Right lobe of liver (tissue), 6 donors: ENCODE measurements around the gene KIF9. TPM values are rescaled to one million over a fixed set of nuclear protein-coding genes. Genes with fewer than 3 reads are reported as not detected.

ENCODE experiments used
- ATAC-seq, 4 donors: fragments of 200-7000 bp; cut with Tn5 transposase; one replicate each; pipeline ENCODE4 v1.9.1; 2020; ENCODE audit warnings: mild to moderate bottlenecking in 4 of 4, moderate library complexity in 4 of 4
- DNase-seq, 3 donors: peaks; one replicate each; pipeline ENCODE4 v3.0.0-alpha.2; 2020
- H3K27ac ChIP-seq, 3 donors: fragments of 200-600 bp; one replicate each; pipeline ENCODE4 v1.8.0; 2022
- H3K27me3 ChIP-seq, 2 donors: fragments of 200-600 bp; one replicate each; pipeline ENCODE4 v1.8.0; 2022
- H3K36me3 ChIP-seq, 4 donors: fragments of 200-600 bp; sonication (generic) in 1 of 4; one replicate each; pipeline versions ENCODE4 v1.5.1 to v1.8.0; 2017 to 2022; ENCODE audit warnings: control low read depth in 1 of 4
- H3K4me1 ChIP-seq, 4 donors: fragments of 200-600 bp; sonication (generic) in 1 of 4; one replicate each; pipeline versions ENCODE4 v1.5.1 to v1.8.0; 2017 to 2022; ENCODE audit warnings: control low read depth in 1 of 4
- H3K4me3 ChIP-seq, 3 donors: fragments of 200-600 bp; one replicate each; pipeline ENCODE4 v1.8.0; 2022
- H3K9me3 ChIP-seq, 4 donors: fragments of 200-600 bp; sonication (generic) in 1 of 4; one replicate each; pipeline versions ENCODE4 v1.5.1 to v1.8.0; 2017 to 2022; ENCODE audit warnings: control low read depth in 1 of 4
- POLR2A ChIP-seq: fragments of 450-650 bp; IDR thresholded peaks from one replicate; pipeline ENCODE4 v1.6.1; 2017; ENCODE audit warnings: antibody characterized with exemption, mild to moderate bottlenecking
- WGBS: methylation state at CpG from one replicate; pipeline ENCODE4 v1.1.6; 2018; ENCODE audit warnings: low coverage, low lambda C conversion rate; ENCODE audit not compliant: insufficient coverage; ENCODE audit errors: missing lambda C conversion rate; 5-methylcytosine and 5-hydroxymethylcytosine counted together
- intact Hi-C, 2 donors: fragments of 100-400 bp; cut with DNase I; formaldehyde crosslinking; loops; one replicate each; pipeline versions ENCODE4 v1.11.2 to v1.14.1; 2022
- long read RNA-seq: library from polyadenylated mRNA; unstranded; transcript quantifications from one replicate; pipeline ENCODE4 v2.0.0, GENCODE V29; 2019
- total RNA-seq, 6 experiments: library from RNA; depleted of rRNA in 2 of 6; stranded (reverse); fragments of >200 nt in 2 of 6; fragmentation: NEBNext Ultra II Directional in 3 of 6; extraction: Animal tissue kit (Norgen Biotek cat#: 25700) in 3 of 6; gene quantifications; one replicate each; pipeline versions ENCODE4 v1.1.0 to v1.2.4, GENCODE V29; 2016 to 2023
- TF ChIP-seq, protein P1 (sequence below), 4 donors: fragments of 200-600 bp in 3 of 4; fragments of 450-650 bp in 1 of 4; IDR thresholded peaks; one replicate each; pipeline versions ENCODE4 v1.5.1 to v1.8.0; 2016 to 2022; ENCODE audit warnings: antibody characterized with exemption in 4 of 4, mild to moderate bottlenecking in 2 of 4
- donor health status: DM: no; HTN: yes; CAD: no.
- donor health status: DM: no; HTN: no; CAD: no.
- donor health status: DM: no; HTN: no; CAD: no.
- donor health status: DM: no; HTN: yes; CAD: no.
- donor health status: DM: no; HTN: yes; CAD: no.

The KIF9 gene, protein sequence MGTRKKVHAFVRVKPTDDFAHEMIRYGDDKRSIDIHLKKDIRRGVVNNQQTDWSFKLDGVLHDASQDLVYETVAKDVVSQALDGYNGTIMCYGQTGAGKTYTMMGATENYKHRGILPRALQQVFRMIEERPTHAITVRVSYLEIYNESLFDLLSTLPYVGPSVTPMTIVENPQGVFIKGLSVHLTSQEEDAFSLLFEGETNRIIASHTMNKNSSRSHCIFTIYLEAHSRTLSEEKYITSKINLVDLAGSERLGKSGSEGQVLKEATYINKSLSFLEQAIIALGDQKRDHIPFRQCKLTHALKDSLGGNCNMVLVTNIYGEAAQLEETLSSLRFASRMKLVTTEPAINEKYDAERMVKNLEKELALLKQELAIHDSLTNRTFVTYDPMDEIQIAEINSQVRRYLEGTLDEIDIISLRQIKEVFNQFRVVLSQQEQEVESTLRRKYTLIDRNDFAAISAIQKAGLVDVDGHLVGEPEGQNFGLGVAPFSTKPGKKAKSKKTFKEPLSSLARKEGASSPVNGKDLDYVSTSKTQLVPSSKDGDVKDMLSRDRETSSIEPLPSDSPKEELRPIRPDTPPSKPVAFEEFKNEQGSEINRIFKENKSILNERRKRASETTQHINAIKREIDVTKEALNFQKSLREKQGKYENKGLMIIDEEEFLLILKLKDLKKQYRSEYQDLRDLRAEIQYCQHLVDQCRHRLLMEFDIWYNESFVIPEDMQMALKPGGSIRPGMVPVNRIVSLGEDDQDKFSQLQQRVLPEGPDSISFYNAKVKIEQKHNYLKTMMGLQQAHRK
- total RNA-seq, result 1 to 10 TPM; 2.1 to 4.7 (median 3.2) TPM
- long read RNA-seq, partial matches to known transcripts, result 0 of 2 reads
- long read RNA-seq, other reads (novel, unspliced or antisense), result 1 of 2 reads

GRCh38 chr3:47282424-47283192 lies at the start of gene KIF9, which contains the start of gene KLHL18:
TSS of gene KIF9 (minus strand) at chr3:47282799. CDS start at chr3:47277374, 5,425 bp downstream.
TSS of gene KLHL18 (plus strand) at chr3:47282944. CDS start at chr3:47282966, 22 bp downstream.
- intact Hi-C loops, result no loop called here
- peaks cover 0 to under 1% (median 0%) of the 10 kb centered on the region in 4 donors for H3K36me3 ChIP-seq
- 0% methylated on average over 48 of the region's 82 CpGs for WGBS

DNA sequence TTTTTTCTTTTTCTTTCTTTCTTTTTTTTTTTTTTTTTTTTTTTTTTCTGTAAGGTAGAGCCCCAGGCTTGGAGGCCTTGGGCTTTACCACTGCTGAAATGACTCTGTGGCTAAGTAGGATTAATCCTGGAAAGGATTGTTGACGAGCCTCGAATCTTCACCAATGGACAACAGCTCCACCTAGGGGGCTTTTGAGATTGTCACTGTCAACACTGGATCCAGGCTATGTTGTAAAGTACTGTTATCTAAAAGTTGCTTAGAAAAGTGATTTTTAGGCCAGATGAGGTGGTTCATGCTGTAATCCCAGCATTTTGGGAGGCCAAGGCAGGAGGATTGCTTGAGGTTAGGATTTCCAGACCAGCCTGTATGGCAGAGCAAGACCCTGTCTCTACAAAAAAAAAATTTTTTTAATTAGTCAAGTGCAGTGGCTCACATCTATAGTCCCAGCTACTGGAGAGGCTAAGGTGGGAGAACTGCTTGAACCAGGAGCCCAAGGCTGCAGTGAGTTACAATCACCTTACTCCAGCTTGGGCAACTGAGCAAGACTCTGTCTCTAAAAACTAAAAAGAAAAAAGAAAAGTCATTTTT lies 41.8 kb upstream of the KIF9 start:
- intact Hi-C loops, result no loop called here
- H3K36me3 ChIP-seq, result peaks cover 0 to 25% (median 3%) of the 10 kb centered on the region in 4 donors
- H3K27me3 ChIP-seq, result no peaks in the 10 kb centered on the region
- TF ChIP-seq POLR2A, result no peak
- TF ChIP-seq, protein P1, sequence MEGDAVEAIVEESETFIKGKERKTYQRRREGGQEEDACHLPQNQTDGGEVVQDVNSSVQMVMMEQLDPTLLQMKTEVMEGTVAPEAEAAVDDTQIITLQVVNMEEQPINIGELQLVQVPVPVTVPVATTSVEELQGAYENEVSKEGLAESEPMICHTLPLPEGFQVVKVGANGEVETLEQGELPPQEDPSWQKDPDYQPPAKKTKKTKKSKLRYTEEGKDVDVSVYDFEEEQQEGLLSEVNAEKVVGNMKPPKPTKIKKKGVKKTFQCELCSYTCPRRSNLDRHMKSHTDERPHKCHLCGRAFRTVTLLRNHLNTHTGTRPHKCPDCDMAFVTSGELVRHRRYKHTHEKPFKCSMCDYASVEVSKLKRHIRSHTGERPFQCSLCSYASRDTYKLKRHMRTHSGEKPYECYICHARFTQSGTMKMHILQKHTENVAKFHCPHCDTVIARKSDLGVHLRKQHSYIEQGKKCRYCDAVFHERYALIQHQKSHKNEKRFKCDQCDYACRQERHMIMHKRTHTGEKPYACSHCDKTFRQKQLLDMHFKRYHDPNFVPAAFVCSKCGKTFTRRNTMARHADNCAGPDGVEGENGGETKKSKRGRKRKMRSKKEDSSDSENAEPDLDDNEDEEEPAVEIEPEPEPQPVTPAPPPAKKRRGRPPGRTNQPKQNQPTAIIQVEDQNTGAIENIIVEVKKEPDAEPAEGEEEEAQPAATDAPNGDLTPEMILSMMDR (IDR thresholded peaks at IDR 0.05), result peak; percentile 69 to 79 (median 74)
- 6% methylated on average over 2 of the region's 2 CpGs for WGBS
- H3K4me1 ChIP-seq, result no peaks in the 10 kb centered on the region
- H3K4me3 ChIP-seq, result no peak overlapping the region
- H3K9me3 ChIP-seq, result no peaks in the 10 kb centered on the region
- DNase-seq (peak in 1 of 3 donors; percentile 65), ATAC-seq (peak; percentile 97 to 100 (median 98))
- H3K27ac ChIP-seq, result no peak overlapping the region

More at GRCh38 chr3:47282424-47283192, at the start of gene KIF9, which contains the start of gene KLHL18:
- peak; percentile 62 for TF ChIP-seq POLR2A
- TF ChIP-seq, protein P1 (IDR thresholded peaks at IDR 0.05), result peak in 1 of 4 donors; percentile 19
- ATAC-seq (peak; percentile 95 to 97 (median 96)), DNase-seq (peak; percentile 95 to 97 (median 96))
- Histone ChIP-seq H3K27ac (peak within 1 kb of the TSS; percentile 55 to 96 (median 84)), H3K27me3 (no peaks in the 10 kb centered on the region), H3K4me1 (peaks cover 0 to 12% (median 4%) of the 10 kb centered on the region in 4 donors), H3K9me3 (no peaks in the 10 kb centered on the region), H3K4me3 (peak within 1 kb of the TSS; percentile 71 to 81 (median 81))

DNA sequence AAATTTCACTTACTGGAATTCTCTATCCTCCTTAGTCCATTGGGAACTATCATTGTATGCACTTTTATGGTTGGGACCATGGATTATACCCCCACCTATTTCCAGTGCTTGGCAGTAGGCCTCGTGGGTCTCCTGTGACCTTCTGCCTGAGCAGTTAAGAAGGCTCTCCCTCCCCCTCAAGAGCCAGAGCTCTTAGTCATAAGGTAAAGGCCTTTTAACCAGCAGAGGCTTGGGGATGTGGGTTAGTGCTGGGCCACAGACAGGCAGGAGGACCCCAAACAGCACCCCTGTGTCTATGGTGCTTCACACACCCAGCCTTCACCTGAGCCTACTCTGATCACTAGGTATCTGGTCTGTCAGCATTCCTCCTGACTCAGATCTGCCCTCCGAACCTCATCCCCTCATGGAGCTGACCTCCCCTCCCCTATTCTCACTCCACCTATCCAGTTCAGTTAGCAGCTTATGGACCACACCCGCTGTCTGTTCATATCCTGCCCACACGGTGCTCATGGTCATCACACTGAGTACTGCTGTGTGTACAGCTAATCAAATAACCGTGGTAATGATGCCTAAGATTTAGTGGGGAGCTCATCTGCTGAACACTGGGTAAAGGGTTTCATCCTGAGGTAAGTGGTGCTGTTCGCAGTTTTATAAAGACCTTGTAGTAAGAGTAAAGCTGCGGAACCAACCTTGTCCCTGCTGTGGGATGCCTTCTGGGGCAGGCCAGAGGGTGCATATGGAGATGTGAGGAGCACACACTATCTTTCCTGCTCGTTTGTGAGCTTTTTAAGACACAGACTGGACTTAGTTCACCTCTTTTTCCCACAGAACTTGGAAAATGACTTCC lies 41.1 kb upstream of the KIF9 start:
- H3K4me3 ChIP-seq, result no peak overlapping the region
- DNase-seq (peak in 1 of 3 donors; percentile 29), ATAC-seq (peak in 2 of 4 donors; percentile 12 to 18)
- H3K27me3 ChIP-seq, result no peaks in the 10 kb centered on the region
- no peak overlapping the region for H3K27ac ChIP-seq
- TF ChIP-seq POLR2A, result no peak
- TF ChIP-seq, protein P1 (IDR thresholded peaks at IDR 0.05), result no peak
- peaks cover 0 to 22% (median 3%) of the 10 kb centered on the region in 4 donors for H3K36me3 ChIP-seq
- no peaks in the 10 kb centered on the region for H3K4me1 ChIP-seq
- intact Hi-C loops, result no loop called here
- H3K9me3 ChIP-seq, result no peaks in the 10 kb centered on the region
- WGBS, result 71% methylated on average over 5 of the region's 8 CpGs
